Measurements from ENCODE around the gene AGAP1. TPM values are rescaled to one million over a fixed set of nuclear protein-coding genes. Genes with fewer than 3 reads are reported as not detected.
A peak's percentile ranks its signal among the peaks of the same experiment; 100 is the strongest.

The AGAP1 gene
- total RNA-seq, 1 donor from 2014 or later: 54.7 TPM

GRCh38 chr2:235810252-235810651 is 316.4 kb downstream of the AGAP1 start:
- peaks cover 26% of the 10 kb centered on the region for H3K4me1 Mint-ChIP-seq
- H3K27me3 Mint-ChIP-seq (ENCODE audit: low read depth): no peaks in the 10 kb centered on the region
- no peaks in the 10 kb centered on the region for H3K9me3 Mint-ChIP-seq
- no peak overlapping the region for H3K27ac Mint-ChIP-seq (ENCODE audit: unreplicated experiment)
- no peak overlapping the region for H3K4me3 Mint-ChIP-seq
- peaks cover 14% of the 10 kb centered on the region for H3K36me3 Mint-ChIP-seq (ENCODE audit: low read depth)
- DNase-seq (ENCODE audit: low read depth, low spot score): no peak
- TF ChIP-seq CTCF (conservative IDR thresholded peaks at IDR 0.05): no peak

GRCh38 chr2:235810846-235811245 is 317.0 kb downstream of the AGAP1 start:
- Mint-ChIP-seq H3K27ac (ENCODE audit: unreplicated experiment) (no peak overlapping the region), H3K4me3 (no peak overlapping the region), H3K27me3 (ENCODE audit: low read depth) (no peaks in the 10 kb centered on the region), H3K9me3 (no peaks in the 10 kb centered on the region), H3K4me1 (peaks cover 23% of the 10 kb centered on the region), H3K36me3 (ENCODE audit: low read depth) (peaks cover 18% of the 10 kb centered on the region)
- TF ChIP-seq CTCF (conservative IDR thresholded peaks at IDR 0.05): no peak
- DNase-seq (ENCODE audit: low read depth, low spot score): no peak

- H3K36me3 Mint-ChIP-seq (ENCODE audit: low read depth): peaks cover 18% of the 10 kb centered on the region
- no peak for TF ChIP-seq CTCF (conservative IDR thresholded peaks at IDR 0.05)
- no peaks in the 10 kb centered on the region for H3K9me3 Mint-ChIP-seq
- H3K27me3 Mint-ChIP-seq (ENCODE audit: low read depth): no peaks in the 10 kb centered on the region
- peak overlapping the region; percentile 36 for H3K27ac Mint-ChIP-seq (ENCODE audit: unreplicated experiment)
- DNase-seq (ENCODE audit: low read depth, low spot score): no peak
- H3K4me1 Mint-ChIP-seq: peaks cover 16% of the 10 kb centered on the region
- H3K4me3 Mint-ChIP-seq: no peak overlapping the region
Observed at GRCh38 chr2:235811446-235812184, 317.8 kb downstream of the AGAP1 start.

GRCh38 chr2:235812185-235812665 is 318.4 kb downstream of the AGAP1 start:
- H3K9me3 Mint-ChIP-seq: no peaks in the 10 kb centered on the region
- DNase-seq (ENCODE audit: low read depth, low spot score): no peak
- peak overlapping the region; percentile 81 for H3K27ac Mint-ChIP-seq (ENCODE audit: unreplicated experiment)
- H3K27me3 Mint-ChIP-seq (ENCODE audit: low read depth): no peaks in the 10 kb centered on the region
- peaks cover 18% of the 10 kb centered on the region for H3K36me3 Mint-ChIP-seq (ENCODE audit: low read depth)
- no peak for TF ChIP-seq CTCF (conservative IDR thresholded peaks at IDR 0.05)
- H3K4me3 Mint-ChIP-seq: no peak overlapping the region
- H3K4me1 Mint-ChIP-seq: peaks cover 10% of the 10 kb centered on the region

GRCh38 chr2:235813398-235813797 is 319.6 kb downstream of the AGAP1 start:
- Mint-ChIP-seq H3K4me1 (peaks cover 4% of the 10 kb centered on the region), H3K27ac (ENCODE audit: unreplicated experiment) (no peak overlapping the region), H3K36me3 (ENCODE audit: low read depth) (peaks cover 18% of the 10 kb centered on the region), H3K9me3 (no peaks in the 10 kb centered on the region), H3K4me3 (no peak overlapping the region), H3K27me3 (ENCODE audit: low read depth) (no peaks in the 10 kb centered on the region)
- DNase-seq (ENCODE audit: low read depth, low spot score): no peak
- no peak for TF ChIP-seq CTCF (conservative IDR thresholded peaks at IDR 0.05)

Measured in neural crest cell (in vitro differentiated cells).